ENCODE data around the gene DNAH9. TPM values are rescaled to one million over a fixed set of nuclear protein-coding genes. Genes with fewer than 3 reads are reported as not detected.
A peak's percentile ranks its signal among the peaks of the same experiment; 100 is the strongest.

Gene DNAH9
- total RNA-seq, 4 donors from 2014 or later: 0.41 to 1.9 (median 0.79) TPM; not detected in 1

- intact Hi-C loops (cut with DNase I; ENCODE audit: low total_unique reads): no loop called here
- H3K27ac ChIP-seq: no peak overlapping the region
- no peaks in the 10 kb centered on the region for H3K27me3 ChIP-seq
- no peak overlapping the region for H3K4me3 ChIP-seq
- H3K36me3 ChIP-seq: no peaks in the 10 kb centered on the region
- WGBS, 2 donors (ENCODE audit: low coverage in 1 of 2): 69 to 77% methylated on average over 2 to 4 of the region's 4 CpGs
- DNase-seq: no peak
- TF ChIP-seq EP300 (IDR thresholded peaks at IDR 0.05; ENCODE audit: low read depth) (no peak), POLR2A (IDR thresholded peaks at IDR 0.05) (no peak), POLR2AphosphoS5 (IDR thresholded peaks at IDR 0.05) (no peak)
- TF ChIP-seq, protein P1, sequence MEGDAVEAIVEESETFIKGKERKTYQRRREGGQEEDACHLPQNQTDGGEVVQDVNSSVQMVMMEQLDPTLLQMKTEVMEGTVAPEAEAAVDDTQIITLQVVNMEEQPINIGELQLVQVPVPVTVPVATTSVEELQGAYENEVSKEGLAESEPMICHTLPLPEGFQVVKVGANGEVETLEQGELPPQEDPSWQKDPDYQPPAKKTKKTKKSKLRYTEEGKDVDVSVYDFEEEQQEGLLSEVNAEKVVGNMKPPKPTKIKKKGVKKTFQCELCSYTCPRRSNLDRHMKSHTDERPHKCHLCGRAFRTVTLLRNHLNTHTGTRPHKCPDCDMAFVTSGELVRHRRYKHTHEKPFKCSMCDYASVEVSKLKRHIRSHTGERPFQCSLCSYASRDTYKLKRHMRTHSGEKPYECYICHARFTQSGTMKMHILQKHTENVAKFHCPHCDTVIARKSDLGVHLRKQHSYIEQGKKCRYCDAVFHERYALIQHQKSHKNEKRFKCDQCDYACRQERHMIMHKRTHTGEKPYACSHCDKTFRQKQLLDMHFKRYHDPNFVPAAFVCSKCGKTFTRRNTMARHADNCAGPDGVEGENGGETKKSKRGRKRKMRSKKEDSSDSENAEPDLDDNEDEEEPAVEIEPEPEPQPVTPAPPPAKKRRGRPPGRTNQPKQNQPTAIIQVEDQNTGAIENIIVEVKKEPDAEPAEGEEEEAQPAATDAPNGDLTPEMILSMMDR (IDR thresholded peaks at IDR 0.05): no peak
- H3K4me1 ChIP-seq: peaks cover 0 to 32% (median 13%) of the 10 kb centered on the region in 4 donors
- in situ Hi-C loops (cut with MboI; ENCODE audit: low pct_ligation_motif_present in 1 of 4, low pct_unique_long_range_greater_than_20kb in 1 of 4, low sequenced_read_pairs in 3 of 4): no loop called here
- no peaks in the 10 kb centered on the region for H3K9me3 ChIP-seq
Observed at GRCh38 chr17:11852231-11852630, 254.0 kb downstream of the DNAH9 start.

DNA sequence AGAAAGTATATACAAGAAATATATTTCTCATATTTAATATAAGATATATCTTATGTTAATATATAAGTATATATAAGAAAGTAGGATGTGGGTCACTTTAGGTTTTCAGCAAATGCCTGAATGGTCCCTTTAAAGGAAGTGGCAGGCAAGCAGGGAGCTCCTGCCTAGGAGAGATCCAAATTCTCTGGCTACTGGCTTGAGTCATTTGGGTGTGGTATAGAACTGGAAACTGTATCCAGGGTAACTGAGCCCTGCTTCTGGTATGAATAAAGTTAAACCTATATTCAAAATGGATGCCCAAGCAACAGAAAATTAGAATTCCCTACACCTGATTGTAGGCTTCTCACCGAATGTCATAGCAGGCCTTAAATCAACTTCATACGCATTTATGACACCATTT, 254.6 kb downstream of the DNAH9 start:
- DNase-seq: no peak
- intact Hi-C loops (cut with DNase I; ENCODE audit: low total_unique reads): no loop called here
- no peak for TF ChIP-seq POLR2AphosphoS5 (IDR thresholded peaks at IDR 0.05)
- no peak for TF ChIP-seq EP300 (IDR thresholded peaks at IDR 0.05; ENCODE audit: low read depth)
- TF ChIP-seq POLR2A (IDR thresholded peaks at IDR 0.05): no peak
- TF ChIP-seq, protein P1 (IDR thresholded peaks at IDR 0.05): no peak

DNA sequence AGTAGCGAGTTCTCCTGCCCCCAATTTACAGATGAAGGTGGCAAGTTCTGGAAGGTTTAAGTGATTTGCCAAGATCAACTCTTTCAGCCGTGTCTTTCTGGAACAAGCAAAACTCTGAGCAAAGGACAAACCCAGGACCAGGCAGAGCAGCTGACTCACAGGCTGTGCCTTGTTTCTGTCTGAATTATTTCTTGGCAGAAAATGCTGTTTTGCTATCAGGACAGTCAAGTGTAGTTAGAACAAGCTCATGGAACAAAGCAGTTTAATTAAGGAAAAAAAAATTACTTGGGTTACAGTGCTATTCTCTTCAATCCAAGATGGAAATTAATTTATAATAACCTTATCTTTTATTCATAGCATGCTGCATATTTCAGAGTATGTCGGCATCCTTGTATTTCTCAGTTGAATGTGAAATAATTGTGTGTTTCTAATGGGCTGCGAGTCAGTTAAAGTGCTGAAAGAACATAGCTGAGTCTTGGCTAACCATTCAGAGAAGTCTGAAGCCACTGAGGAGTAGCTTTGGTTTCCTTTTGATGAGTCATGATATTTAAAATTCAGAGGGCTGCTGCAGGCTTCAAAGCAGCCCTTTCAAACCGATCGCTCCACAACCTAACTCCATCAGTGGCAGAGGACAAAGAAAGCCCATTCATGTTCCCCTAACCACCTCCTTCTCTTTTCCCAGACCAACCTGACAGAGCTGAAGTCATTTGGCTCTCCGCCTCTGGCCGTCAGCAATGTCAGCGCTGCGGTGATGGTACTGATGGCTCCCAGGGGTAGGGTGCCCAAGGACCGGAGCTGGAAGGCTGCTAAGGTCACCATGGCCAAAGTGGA, 255.3 kb downstream of the DNAH9 start:
- no peak overlapping the region for H3K4me3 ChIP-seq
- no peaks in the 10 kb centered on the region for H3K27me3 ChIP-seq
- H3K27ac ChIP-seq: peak overlapping the region; percentile 17 to 74 (median 24)
- DNase-seq: no peak
- intact Hi-C loops (cut with DNase I; ENCODE audit: low total_unique reads): no loop called here
- in situ Hi-C loops (cut with MboI; ENCODE audit: low pct_ligation_motif_present in 1 of 4, low pct_unique_long_range_greater_than_20kb in 1 of 4, low sequenced_read_pairs in 3 of 4): no loop called here
- H3K4me1 ChIP-seq: peaks cover 0 to 32% (median 13%) of the 10 kb centered on the region in 4 donors
- no peaks in the 10 kb centered on the region for H3K9me3 ChIP-seq
- 75 to 76% methylated on average over 6 to 11 of the region's 11 CpGs for WGBS, 2 donors (ENCODE audit: low coverage in 1 of 2)
- H3K36me3 ChIP-seq: no peaks in the 10 kb centered on the region
- TF ChIP-seq, protein P1 (IDR thresholded peaks at IDR 0.05): no peak
- TF ChIP-seq POLR2A (IDR thresholded peaks at IDR 0.05) (no peak), POLR2AphosphoS5 (IDR thresholded peaks at IDR 0.05) (no peak), EP300 (IDR thresholded peaks at IDR 0.05; ENCODE audit: low read depth) (no peak)

More for the DNA sequence above, 254.6 kb downstream of the DNAH9 start:
- WGBS, 2 donors (ENCODE audit: low coverage in 1 of 2): 46 to 80% methylated on average over 1 to 2 of the region's 2 CpGs
- H3K36me3 ChIP-seq: no peaks in the 10 kb centered on the region
- no peaks in the 10 kb centered on the region for H3K9me3 ChIP-seq
- H3K4me3 ChIP-seq: no peak overlapping the region
- H3K27ac ChIP-seq: peak overlapping the region; percentile 17 to 74 (median 24)
- H3K27me3 ChIP-seq: no peaks in the 10 kb centered on the region
- in situ Hi-C loops (cut with MboI; ENCODE audit: low pct_ligation_motif_present in 1 of 4, low pct_unique_long_range_greater_than_20kb in 1 of 4, low sequenced_read_pairs in 3 of 4): no loop called here
- peaks cover 0 to 32% (median 13%) of the 10 kb centered on the region in 4 donors for H3K4me1 ChIP-seq

GRCh38 chr17:11855306-11855705, 257.0 kb downstream of the DNAH9 start:
- Histone ChIP-seq H3K9me3 (no peaks in the 10 kb centered on the region), H3K4me3 (no peak overlapping the region), H3K36me3 (no peaks in the 10 kb centered on the region), H3K27me3 (no peaks in the 10 kb centered on the region), H3K4me1 (peaks cover 0 to 32% (median 13%) of the 10 kb centered on the region in 4 donors), H3K27ac (peak overlapping the region; percentile 61 to 74 (median 71))
- TF ChIP-seq, protein P1 (IDR thresholded peaks at IDR 0.05): no peak
- TF ChIP-seq POLR2A (IDR thresholded peaks at IDR 0.05) (no peak), POLR2AphosphoS5 (IDR thresholded peaks at IDR 0.05) (no peak), EP300 (IDR thresholded peaks at IDR 0.05; ENCODE audit: low read depth) (no peak)
- 22 to 58% methylated on average over 1 of the region's 1 CpG for WGBS, 2 donors (ENCODE audit: low coverage in 1 of 2)
- in situ Hi-C loops (cut with MboI; ENCODE audit: low pct_ligation_motif_present in 1 of 4, low pct_unique_long_range_greater_than_20kb in 1 of 4, low sequenced_read_pairs in 3 of 4): no loop called here
- DNase-seq: no peak
- intact Hi-C loops (cut with DNase I; ENCODE audit: low total_unique reads): no loop called here
